Iris pigment epithelial cell (primary cell): ENCODE measurements around the gene TMEM62.

Experiments used
- DNase-seq: peaks from one replicate; pipeline ENCODE4 v3.0.0-alpha.2; 2011; ENCODE audit warnings: low read depth

Gene TMEM62

GRCh38 chr15:43232289-43232874 is 99.0 kb downstream of the TMEM62 start:
- DNase-seq: peak; percentile 17
